ENCODE data around the gene VPS13C.

DNA sequence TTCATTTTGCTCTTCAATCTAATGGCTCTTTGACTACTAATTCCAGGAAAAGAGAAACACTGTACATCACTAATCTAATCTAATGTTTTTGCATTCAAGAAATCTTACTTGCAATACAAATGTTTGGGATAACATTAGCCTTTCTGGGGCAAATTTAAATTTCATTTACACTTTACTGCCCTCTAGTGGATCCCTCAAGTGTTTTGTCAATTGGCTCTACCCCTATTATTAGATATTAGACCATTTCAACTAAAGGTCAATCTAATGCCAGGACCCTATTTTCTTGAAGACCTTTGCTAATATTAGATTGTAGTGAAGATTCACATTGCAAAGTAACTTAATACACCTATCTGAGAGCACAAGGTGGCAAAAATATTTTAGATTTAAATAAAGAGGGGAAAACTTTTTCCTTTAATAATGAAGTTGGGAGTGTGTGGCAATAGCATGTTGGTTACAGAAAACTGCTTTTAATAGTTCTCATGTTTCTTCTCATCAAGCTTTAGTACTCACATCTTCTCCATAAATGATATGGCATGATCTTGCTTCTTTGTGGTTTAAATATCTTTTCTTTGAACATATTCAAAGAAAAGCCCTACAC is 11.6 kb upstream of the VPS13C start:
- TF ChIP-seq, protein P1, sequence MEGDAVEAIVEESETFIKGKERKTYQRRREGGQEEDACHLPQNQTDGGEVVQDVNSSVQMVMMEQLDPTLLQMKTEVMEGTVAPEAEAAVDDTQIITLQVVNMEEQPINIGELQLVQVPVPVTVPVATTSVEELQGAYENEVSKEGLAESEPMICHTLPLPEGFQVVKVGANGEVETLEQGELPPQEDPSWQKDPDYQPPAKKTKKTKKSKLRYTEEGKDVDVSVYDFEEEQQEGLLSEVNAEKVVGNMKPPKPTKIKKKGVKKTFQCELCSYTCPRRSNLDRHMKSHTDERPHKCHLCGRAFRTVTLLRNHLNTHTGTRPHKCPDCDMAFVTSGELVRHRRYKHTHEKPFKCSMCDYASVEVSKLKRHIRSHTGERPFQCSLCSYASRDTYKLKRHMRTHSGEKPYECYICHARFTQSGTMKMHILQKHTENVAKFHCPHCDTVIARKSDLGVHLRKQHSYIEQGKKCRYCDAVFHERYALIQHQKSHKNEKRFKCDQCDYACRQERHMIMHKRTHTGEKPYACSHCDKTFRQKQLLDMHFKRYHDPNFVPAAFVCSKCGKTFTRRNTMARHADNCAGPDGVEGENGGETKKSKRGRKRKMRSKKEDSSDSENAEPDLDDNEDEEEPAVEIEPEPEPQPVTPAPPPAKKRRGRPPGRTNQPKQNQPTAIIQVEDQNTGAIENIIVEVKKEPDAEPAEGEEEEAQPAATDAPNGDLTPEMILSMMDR (IDR thresholded peaks at IDR 0.05), result peak; percentile 84
- TF ChIP-seq POLR2A (IDR thresholded peaks at IDR 0.05; ENCODE audit: low read length) (no peak), MAZ (IDR thresholded peaks at IDR 0.05; ENCODE audit: borderline replicate concordance, low read depth, low read length) (no peak), RNF2 (IDR thresholded peaks at IDR 0.05; ENCODE audit: borderline replicate concordance, low read depth) (no peak), SMC3 (IDR thresholded peaks at IDR 0.05) (peak; percentile 74), CBX8 (IDR thresholded peaks at IDR 0.05) (no peak), MAFK (IDR thresholded peaks at IDR 0.05; ENCODE audit: partially characterized antibody) (no peak), GATA3 (IDR thresholded peaks at IDR 0.05; ENCODE audit: borderline replicate concordance) (no peak), HMGXB4 (CRISPR knock-in tag; IDR thresholded peaks at IDR 0.05; ENCODE audit: borderline replicate concordance) (no peak), EHMT2 (IDR thresholded peaks at IDR 0.05; ENCODE audit: low read depth) (no peak)
- TF ChIP-seq, protein P2, sequence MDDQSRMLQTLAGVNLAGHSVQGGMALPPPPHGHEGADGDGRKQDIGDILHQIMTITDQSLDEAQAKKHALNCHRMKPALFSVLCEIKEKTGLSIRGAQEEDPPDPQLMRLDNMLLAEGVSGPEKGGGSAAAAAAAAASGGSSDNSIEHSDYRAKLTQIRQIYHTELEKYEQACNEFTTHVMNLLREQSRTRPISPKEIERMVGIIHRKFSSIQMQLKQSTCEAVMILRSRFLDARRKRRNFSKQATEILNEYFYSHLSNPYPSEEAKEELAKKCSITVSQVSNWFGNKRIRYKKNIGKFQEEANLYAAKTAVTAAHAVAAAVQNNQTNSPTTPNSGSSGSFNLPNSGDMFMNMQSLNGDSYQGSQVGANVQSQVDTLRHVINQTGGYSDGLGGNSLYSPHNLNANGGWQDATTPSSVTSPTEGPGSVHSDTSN (IDR thresholded peaks at IDR 0.05), result no peak
- TF ChIP-seq, protein P3, sequence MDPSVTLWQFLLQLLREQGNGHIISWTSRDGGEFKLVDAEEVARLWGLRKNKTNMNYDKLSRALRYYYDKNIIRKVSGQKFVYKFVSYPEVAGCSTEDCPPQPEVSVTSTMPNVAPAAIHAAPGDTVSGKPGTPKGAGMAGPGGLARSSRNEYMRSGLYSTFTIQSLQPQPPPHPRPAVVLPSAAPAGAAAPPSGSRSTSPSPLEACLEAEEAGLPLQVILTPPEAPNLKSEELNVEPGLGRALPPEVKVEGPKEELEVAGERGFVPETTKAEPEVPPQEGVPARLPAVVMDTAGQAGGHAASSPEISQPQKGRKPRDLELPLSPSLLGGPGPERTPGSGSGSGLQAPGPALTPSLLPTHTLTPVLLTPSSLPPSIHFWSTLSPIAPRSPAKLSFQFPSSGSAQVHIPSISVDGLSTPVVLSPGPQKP (IDR thresholded peaks at IDR 0.05; ENCODE audit: low read depth, low read length), result no peak

All from A549 (cell line).